HG02938 (cell line): ENCODE data around the gene PCDHGA1.

Experiments
- ATAC-seq: cut with Tn5 transposase; IDR thresholded peaks from one replicate; pipeline ENCODE4 v1.9.1; 2021; ENCODE audit warnings: mild to moderate bottlenecking, moderate library complexity; ENCODE audit not compliant: unreplicated experiment

Gene PCDHGA1

DNA sequence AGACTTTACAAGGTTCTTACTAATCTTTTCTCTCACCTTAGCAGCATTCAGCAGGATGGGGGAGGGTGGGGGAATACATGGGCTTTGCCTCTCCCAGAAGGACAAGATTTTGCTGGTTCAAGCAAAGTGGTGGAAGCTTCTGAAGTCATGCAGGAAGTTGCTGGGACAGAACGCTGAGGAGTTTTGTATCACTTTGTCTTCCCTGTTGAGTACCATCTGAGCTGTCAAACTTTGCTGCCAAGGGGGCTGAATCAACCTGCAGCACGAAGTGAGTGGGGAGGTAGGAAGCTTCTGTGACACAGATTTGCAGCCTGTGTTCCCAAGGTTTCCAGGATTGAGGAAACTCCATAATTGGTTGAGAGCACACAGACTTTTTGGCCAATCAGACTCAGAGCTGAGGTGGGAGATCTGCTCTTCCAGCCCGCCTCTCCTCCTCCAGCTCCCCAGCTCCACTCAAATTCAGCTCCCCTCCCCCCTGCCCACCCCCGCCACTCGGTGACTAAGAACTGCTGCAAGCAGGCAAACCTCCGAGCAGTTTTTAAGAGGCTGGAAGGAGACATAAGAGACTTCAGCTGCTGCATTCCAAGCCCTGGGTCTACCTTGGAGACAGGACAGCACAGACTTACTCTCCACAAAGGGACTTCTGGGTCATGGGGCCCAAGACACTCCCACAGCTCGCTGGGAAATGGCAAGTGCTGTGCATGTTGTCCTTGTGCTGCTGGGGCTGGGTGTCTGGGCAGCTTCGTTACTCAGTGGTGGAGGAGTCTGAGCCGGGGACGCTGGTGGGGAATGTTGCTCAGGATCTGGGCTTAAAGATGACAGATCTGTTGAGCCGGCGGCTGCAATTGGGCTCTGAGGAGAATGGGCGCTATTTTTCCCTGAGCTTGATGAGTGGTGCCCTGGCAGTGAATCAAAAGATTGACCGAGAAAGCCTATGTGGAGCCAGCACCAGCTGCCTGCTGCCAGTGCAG is 158.6 kb downstream of the PCDHGA1 start, which contains the start of gene PCDHGC5:
Gene PCDHGC5, plus strand, starts transcription at position 491 of the 971 bp plus-strand sequence. Its CDS starts 160 bp downstream, at position 651.
- ATAC-seq = no peak

DNA sequence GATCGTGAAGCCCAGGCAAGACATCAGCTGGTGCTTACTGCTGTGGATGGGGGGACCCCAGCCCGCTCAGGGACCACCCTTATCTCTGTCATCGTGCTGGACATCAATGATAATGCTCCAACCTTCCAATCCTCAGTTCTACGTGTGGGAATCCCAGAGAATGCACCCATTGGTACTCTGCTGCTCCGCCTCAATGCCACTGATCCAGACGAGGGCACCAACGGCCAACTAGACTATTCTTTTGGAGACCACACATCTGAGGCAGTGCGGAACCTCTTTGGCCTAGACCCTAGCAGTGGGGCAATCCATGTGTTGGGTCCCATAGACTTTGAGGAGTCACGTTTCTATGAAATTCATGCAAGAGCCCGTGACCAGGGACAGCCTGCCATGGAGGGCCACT is 159.5 kb downstream of the PCDHGA1 start:
- no peak for ATAC-seq

DNA sequence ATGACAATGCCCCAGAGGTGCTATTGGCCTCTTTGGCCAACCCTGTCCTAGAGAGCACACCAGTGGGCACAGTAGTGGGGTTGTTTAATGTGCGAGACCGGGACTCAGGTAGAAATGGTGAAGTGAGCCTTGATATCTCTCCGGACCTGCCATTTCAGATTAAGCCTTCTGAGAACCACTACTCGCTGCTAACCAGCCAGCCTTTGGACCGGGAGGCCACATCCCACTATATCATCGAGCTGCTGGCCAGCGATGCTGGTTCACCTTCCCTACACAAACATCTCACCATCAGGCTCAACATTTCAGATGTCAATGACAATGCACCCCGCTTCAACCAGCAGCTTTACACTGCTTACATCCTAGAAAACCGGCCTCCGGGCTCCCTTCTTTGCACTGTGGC is 160.0 kb downstream of the PCDHGA1 start:
- no peak for ATAC-seq

DNA sequence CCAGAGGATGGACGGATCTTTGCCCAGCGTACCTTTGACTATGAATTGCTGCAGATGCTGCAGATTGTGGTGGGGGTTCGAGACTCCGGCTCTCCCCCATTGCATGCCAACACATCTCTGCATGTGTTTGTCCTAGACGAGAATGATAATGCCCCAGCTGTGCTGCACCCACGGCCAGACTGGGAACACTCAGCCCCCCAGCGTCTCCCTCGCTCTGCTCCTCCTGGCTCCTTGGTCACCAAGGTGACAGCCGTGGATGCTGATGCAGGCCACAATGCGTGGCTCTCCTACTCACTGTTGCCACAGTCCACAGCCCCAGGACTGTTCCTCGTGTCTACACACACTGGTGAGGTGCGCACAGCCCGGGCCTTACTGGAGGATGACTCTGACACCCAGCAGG is 160.5 kb downstream of the PCDHGA1 start:
- ATAC-seq = no peak

DNA sequence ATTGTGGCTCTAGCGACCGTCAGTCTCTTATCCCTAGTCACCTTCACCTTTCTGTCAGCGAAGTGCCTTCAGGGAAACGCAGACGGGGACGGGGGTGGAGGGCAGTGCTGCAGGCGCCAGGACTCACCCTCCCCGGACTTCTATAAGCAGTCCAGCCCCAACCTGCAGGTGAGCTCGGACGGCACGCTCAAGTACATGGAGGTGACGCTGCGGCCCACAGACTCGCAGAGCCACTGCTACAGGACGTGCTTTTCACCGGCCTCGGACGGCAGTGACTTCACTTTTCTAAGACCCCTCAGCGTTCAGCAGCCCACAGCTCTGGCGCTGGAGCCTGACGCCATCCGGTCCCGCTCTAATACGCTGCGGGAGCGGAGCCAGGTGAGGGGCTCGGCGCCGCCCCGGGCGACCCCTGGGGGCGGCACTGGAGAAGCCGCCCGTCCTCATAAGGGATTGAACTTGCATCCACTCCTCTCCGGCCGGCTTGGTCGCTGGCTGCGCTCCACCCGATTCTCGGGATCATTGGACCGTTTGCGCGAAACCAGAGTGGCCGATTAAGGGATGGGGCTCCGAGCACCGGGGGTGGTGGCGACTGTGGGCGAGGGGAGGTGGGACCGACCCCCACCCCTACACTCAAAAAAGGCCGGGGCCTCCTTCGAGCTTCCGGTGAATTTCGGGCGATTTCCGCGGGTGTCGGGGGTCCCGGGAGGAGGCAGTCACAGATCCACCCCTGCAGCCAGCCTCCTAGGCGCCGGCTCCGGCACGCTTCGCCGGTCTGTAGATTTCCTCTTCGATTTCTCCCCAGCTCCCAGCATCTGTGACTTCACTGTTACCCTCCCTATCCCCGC is 161.2 kb downstream of the PCDHGA1 start:
- peak; percentile 6 for ATAC-seq

DNA sequence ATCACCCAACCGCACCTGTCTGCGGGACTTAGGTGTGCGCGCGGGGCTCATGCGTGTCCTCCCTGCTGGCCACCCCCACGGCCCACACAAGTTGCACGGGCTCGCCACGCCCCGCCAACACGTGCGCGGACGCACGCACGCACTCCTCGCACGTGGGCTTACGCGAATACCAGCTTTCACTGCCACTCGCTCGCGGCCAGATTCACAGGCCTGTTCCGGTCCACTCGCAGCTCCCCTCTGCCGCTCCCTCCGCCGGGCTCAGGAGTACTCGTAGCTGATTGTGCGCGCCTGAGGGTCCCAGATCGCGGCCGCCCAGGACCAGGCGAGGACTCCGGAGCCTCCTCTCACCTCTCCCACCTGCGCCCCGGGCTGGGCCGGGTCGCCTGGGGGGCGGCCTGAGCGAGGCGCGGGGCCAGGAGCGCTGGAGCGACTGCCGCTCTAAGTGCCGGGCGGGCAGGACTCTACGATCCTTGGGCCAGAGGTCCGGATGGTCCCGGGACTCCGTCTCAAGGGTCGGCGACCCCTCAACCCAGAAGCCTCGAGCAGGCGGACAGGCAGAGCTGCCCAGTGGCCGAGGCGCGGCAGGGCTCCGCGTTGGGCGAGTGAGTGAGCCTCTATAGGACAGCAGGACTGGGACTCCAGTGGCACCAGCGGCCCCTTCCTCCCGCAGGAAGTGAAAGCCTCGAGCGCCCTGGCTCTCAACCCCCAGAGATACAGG is 162.0 kb downstream of the PCDHGA1 start:
- peak; percentile 67 for ATAC-seq

DNA sequence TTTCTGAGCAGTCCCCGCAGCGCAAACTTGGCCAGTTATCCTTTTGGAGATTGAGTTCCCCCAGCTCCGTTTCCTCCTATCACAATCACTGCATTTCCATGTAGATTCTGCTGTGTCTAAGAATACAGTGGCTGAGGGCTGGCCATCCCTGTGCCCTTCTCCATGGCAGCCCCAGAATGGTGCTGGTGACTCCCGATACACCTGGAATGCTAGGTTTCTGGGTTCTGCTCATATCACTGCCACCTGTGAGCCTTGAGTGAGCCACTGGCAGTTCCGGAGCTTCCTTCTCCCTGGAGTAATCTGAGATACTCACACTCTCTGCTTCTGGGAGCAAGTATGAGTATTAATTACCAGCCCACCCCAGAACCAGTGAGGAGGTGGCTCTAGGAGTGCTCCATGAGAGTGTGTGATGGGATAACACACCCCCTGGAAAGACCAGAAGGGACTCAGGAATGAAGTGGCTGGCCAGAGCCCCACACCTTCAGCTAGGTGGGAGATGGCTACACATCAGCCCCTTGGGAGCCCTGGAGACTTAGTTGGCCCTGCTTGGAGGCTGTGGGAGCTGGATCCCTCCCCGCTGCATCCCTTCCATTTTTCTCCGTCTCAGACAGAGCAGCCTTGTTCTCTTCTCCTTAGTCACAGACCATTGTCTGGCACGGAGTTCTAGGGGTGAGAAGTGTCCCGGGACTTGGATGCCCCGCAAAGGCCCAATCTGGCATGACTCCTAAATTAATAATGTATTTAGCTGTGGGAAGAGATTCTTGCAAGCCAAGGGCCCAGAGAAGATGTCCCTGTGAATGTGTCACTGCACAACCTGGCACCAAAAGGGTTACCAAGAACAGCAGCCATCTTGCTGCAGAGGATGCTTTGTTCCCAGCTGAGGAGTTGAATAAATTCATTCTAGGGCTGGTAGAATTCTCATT is 163.4 kb downstream of the PCDHGA1 start:
- no peak for ATAC-seq

DNA sequence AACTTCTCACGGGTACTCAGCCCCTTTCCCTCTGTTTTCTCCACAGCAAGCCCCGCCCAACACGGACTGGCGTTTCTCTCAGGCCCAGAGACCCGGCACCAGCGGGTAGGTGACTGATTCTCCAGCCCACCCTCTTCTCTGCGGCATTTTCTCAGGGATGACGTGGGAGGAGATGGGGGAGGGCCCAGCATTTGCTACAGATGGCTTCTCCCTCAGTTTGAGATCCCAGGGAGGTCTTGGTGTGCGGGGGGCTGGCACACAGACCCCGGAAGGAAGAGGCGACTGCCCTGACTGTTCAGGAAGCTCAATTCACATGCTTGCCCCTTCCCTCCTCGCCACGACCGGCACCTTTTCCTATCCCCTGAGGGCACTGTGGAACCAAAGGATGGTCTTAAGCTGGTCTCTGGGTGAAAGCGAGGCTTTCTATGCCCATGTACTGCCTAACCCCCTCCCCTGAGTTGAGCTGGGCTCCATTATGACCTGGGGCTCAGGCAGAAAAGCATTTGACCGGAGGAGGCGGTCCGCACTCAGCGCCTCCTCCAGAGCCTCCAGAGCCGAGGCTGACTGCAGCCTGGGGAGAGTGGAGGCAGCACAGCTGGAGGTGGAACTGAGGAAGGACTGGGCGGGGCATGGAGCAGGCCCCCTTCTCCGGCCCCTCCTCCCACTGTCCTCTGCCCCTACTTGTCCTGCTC is 164.6 kb downstream of the PCDHGA1 start:
- ATAC-seq = no peak

DNA sequence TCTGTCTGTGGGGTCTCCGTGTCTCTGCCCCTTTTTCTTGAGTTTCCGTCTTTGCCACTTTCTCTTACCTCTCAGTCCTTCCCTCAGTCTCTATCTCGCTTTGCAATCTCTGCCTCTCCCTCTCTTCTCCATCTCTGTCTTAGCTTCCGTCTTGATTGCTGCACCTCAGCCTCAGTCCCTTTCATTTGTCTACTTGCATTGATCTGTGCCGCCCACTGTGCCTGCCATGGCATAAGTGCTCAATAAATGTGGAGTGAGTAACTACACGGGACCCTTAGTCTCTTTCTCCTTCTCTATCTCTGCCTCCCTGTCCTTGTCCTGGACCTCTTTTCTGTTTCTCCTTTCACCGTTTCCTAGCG is 165.1 kb downstream of the PCDHGA1 start:
- no peak for ATAC-seq

DNA sequence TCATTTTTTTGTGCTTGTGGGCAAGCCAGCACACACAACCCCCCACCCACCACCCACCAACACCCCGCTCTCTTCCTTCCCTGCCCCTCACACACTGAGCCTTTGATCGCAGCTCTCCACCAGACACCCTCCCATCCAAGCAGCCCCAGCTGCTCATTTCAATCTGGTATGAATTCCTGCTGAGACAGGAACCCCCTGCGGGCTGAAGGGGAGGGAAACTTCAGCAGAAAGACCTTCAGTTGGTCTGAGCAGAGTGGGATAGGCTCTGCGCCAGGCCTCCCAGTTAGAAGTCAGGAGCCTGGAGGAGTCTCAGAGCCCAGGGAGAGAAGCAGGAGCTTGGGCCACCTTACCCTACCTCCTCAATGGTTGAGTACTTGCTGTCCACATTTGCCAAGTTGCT is 165.7 kb downstream of the PCDHGA1 start:
- ATAC-seq = no peak

DNA sequence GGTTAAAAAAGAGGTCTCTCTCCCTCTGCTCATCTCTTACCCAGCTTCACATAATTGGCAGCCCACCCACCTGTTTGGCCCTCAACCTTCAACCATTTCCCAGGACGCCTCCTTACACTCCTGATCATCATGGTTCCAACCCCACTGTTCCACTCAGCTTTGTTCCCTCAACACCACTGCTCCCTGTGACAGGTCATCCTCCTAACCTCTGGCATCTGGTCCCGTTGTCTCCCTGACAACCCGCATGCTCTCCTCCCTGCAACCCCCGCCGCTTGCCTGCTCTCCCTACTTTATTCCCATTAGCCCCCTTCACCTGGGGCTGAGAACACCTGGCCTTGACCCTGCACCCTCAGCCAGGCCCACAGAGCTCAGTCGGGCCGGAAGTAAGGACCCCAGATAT is 171.4 kb downstream of the PCDHGA1 start:
- ATAC-seq = no peak

DNA sequence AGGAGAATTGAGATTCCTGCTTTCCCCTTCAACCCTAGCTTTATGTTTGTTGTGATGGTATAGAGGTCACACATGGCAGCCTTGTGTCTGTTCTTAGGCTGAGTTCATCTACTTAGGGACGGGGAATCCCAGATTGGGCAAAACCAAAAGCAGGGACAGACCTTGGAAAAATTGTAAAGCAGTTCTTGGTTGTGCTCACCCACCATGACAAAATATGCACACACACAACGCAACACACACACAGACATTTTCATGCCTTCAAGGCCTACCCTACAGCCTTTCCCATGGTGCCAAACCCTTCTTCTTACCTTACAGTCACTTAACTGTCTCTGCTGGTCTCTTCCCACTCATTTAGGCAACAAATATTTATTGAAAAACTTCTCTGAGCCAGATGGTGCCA is 173.4 kb downstream of the PCDHGA1 start:
- ATAC-seq = no peak

DNA sequence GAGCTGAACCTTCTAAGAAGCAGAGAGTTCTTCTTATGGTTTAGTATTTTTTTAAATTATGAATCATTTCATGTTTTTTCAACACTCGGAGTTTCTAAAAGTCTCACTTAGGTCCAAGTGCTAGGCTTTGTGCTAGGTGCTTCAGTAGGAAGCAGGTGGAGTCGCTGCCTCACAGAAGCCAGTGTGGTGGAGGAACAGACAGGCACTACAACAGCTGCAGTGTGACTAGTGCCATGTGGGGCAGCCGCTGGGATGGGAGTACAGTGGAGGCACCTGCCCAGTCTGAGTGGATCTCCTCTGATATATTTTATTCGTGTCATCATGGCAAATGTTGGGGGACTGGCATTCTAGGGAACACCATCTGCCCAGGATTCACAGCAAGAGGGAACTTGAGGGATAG is 173.9 kb downstream of the PCDHGA1 start:
- ATAC-seq = no peak

DNA sequence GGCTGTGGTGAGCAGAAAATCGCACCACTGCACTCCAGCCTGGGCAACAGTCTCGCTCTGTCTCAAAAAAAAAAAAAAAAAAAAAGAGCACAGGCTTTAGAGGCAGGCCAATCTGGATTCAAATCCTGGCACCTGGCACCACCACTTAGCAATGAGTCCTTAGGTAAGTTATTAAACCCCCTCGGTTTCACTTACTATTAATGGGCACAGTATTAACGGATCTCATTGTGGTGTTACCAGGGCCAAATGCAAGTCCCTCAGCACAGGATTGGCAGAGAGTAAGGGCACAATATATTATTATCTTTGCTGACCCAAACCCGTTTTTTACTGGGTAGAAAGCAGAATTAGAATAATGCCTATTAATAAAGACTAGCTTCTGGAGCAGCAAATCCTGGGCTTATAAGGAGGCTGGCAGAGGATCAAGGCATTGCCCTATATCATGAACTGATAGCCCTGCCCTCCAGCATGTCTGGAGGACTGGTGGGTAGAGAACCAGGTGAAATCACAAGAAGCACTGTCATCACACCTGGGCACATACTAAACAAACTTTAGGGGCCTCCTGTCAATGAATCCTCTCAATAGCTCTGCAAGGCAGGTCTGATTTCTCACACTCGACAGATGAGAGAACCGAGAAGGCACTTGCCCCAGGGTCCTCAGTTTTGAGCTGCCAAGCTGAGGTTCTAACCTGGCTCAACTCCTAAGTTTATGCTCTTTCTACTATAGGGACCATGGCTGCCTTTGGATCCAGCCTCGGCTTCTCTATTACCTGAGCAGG is 176.3 kb downstream of the PCDHGA1 start:
- no peak for ATAC-seq

DNA sequence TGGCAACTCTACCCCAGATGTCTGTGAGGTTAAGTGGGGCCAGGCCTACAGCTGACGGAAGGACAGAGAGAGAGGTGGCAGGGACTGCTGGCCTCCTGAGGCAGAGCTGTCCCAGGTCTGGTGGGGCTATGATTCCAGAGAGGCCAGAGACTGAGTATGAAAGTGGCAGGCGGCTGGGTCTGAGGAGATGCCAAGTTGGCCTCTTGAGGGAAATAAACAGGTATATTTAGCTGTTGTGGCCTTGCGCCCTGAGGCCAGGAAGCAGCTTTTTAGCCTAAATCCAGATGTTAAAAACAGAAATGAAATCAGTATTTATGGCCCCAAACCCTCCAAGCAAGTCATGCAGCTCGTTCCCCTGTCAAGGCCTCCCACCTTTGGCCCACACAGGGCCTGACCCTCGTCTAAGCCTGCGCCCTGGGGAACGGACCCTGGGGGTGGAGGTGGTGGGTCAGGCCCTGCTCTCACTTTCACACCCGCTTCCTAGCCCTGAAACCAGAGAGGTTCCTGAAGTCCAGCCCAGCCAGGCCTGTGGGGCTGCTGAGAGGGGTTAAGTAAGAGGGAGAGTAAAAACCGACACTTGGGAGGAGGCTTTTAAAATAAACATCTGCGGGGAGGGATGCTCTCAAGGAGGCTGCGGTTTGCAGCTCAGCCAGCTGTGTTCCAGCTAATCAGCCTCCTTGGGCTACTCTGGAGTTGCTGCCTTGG is 177.2 kb downstream of the PCDHGA1 start:
- peak; percentile 29 for ATAC-seq

DNA sequence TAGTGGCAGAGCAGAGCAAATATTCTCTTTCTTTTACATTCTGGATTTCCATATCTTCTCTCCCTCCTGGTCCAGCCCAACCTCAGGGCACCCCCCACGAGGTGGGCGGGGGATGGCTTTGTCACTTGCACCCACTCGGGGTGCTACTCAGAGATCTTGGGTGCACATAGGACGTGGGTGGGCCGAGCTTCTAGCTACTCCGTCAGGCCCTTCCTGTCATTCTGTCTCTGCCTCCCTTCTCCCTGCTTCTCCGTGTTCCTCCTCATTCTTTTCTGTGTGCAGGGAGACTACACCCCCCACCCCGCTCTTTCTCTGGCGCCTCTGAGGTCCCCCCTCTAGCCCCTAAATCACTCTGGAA is 178.1 kb downstream of the PCDHGA1 start:
- no peak for ATAC-seq

DNA sequence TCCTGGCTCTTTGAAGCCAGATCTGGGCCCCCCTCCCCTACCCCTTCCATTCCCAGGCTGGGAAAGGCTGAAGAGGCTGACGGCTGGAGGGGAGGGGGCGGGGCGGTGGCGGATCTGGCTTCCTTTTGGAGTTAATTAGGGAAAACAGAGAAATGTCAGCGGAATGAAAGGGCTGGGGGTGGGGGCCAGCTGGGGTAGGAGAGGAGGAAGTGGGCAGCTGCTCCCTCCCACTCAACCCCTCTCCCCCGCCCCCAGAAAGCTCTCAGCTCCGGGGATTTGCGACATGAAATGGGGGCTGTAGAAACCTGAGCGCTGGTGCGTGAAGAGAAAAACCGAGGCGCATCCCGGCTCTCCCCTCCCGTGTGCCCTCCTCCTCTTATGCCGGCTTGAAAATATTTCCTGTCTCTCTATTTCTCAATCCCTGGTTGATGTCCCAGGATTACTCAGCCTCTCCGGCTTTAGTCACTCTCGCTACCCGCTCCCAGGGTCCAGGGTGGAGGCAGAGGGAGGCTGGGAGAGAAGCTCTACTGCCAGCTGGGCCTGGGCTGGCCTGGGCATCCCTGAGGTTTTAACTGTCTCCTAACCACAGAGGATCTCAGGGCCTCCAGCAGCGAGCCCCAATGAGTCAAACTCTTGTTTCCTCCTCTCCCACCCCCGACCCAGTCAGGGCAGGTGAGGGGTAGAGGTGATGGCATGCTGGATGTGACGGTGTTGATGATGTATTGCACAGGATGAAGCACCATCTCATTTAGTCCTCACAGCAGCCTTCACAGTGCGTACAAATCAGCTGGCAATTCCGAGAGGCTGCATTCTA is 178.7 kb downstream of the PCDHGA1 start:
- no peak for ATAC-seq
